HepG2 (cell line): Measurements from ENCODE around the gene PA2G4. TPM values are rescaled to one million over a fixed set of nuclear protein-coding genes. Genes with fewer than 3 reads are reported as not detected.
A peak's percentile ranks its signal among the peaks of the same experiment; 100 is the strongest.

Experiments used
- BHLHE40 ChIP-seq: IDR thresholded peaks from 2 replicates; pipeline ENCODE4 v1.6.1; 2011; ENCODE audit warnings: low read length, improper control_type of control experiment
- BRD4 ChIP-seq: sonication (generic); formaldehyde crosslinking; IDR thresholded peaks from 2 replicates; pipeline ENCODE4 v1.4.0; 2020; ENCODE audit warnings: missing genetic modification reagents
- CEBPB ChIP-seq: IDR thresholded peaks from 2 replicates; pipeline ENCODE4 v1.6.1; 2011; ENCODE audit warnings: low read depth, low read length, improper control_type of control experiment, borderline replicate concordance
- CHD2 ChIP-seq: IDR thresholded peaks from 2 replicates; pipeline ENCODE4 v1.6.1; 2011; ENCODE audit warnings: low read depth, low read length, improper control_type of control experiment
- CREB1 ChIP-seq, 2 experiments: fragments of 450-650 bp in 1 of 2; IDR thresholded peaks; 2 replicates each; pipeline ENCODE4 v1.6.1; 2016 to 2017; ENCODE audit warnings: control low read depth in 1 of 2, mild to moderate bottlenecking in 1 of 2, missing compliant biosample characterization in 1 of 2, missing genetic modification characterization in 1 of 2
- KAT2B ChIP-seq: fragments of 150-350 bp; IDR thresholded peaks from 2 replicates; pipeline ENCODE4 v1.6.1; 2014; ENCODE audit warnings: low read depth, low read length, borderline replicate concordance
- MYNN ChIP-seq: sonication (generic); formaldehyde crosslinking; IDR thresholded peaks from 2 replicates; pipeline ENCODE4 v1.4.0; 2020; ENCODE audit warnings: mild to moderate bottlenecking, low read depth, missing genetic modification reagents
- NFYC ChIP-seq: IDR thresholded peaks from 2 replicates; pipeline ENCODE4 v1.6.1; 2016; ENCODE audit warnings: missing genetic modification reagents, missing compliant biosample characterization
- RCOR2 ChIP-seq: IDR thresholded peaks from 2 replicates; pipeline ENCODE4 v1.6.1; 2016; ENCODE audit warnings: missing biosample characterization, missing genetic modification reagents
- SAP130 ChIP-seq: IDR thresholded peaks from 2 replicates; pipeline ENCODE4 v1.6.1; 2016; ENCODE audit warnings: low read depth
- SMC3 ChIP-seq: IDR thresholded peaks from 2 replicates; pipeline ENCODE4 v1.6.1; 2011; ENCODE audit warnings: low read length, improper control_type of control experiment
- ZNF317 ChIP-seq: sonication (generic); formaldehyde crosslinking; IDR thresholded peaks from 2 replicates; pipeline ENCODE4 v1.5.0; 2020; ENCODE audit warnings: mild to moderate bottlenecking, missing genetic modification reagents
- ZNF33A ChIP-seq: sonication (generic); formaldehyde crosslinking; IDR thresholded peaks from 2 replicates; pipeline ENCODE4 v1.5.1; 2020; ENCODE audit warnings: missing genetic modification reagents, mild to moderate bottlenecking, moderate library complexity, borderline replicate concordance
- ZNF34 ChIP-seq: sonication (generic); formaldehyde crosslinking; IDR thresholded peaks from 2 replicates; pipeline ENCODE4 v1.4.0; 2020; ENCODE audit warnings: mild to moderate bottlenecking, missing genetic modification reagents, borderline replicate concordance
- ZNF510 ChIP-seq: sonication (generic); formaldehyde crosslinking; IDR thresholded peaks from 2 replicates; pipeline ENCODE4 v1.4.0; 2020; ENCODE audit warnings: low read depth, mild to moderate bottlenecking, missing genetic modification reagents
- ZNF552 ChIP-seq: sonication (generic); formaldehyde crosslinking; IDR thresholded peaks from 2 replicates; pipeline ENCODE4 v1.9.0; 2022; ENCODE audit warnings: missing genetic modification reagents, mild to moderate bottlenecking, borderline replicate concordance
- polyA plus RNA-seq, 8 experiments: library from polyadenylated mRNA; depleted of rRNA in 3 of 8; stranded (reverse) in 7 of 8; unstranded in 1 of 8; fragments of >200 nt; fragmentation: Illumina TruSeq in 4 of 8; extraction: Trizol in 4 of 8; gene quantifications; 2 replicates each; pipeline versions ENCODE4 v1.2.1 to v1.2.3, GENCODE V29; 2011 to 2016; ENCODE audit warnings: low read depth in 4 of 8, missing spikeins in 1 of 8, mixed read lengths in 1 of 8; ENCODE audit not compliant: insufficient read depth in 1 of 8
- total RNA-seq, 5 experiments: library from RNA; depleted of rRNA; stranded (reverse); fragments of >200 nt; fragmentation: Illumina TruSeq; extraction: Trizol; gene quantifications; 2 replicates each; pipeline ENCODE4 v1.2.3, GENCODE V29; 2016; ENCODE audit warnings: low read depth in 1 of 5
- TF ChIP-seq, protein P1 (sequence below): sonication (generic); formaldehyde crosslinking; IDR thresholded peaks from 2 replicates; pipeline ENCODE4 v1.8.0; 2022; ENCODE audit warnings: missing genetic modification reagents, mild to moderate bottlenecking, borderline replicate concordance
- TF ChIP-seq, protein P2 (sequence below): sonication (generic); formaldehyde crosslinking; IDR thresholded peaks from 2 replicates; pipeline ENCODE4 v1.4.0; 2020; ENCODE audit warnings: missing genetic modification reagents
- TF ChIP-seq, protein P3 (sequence below): fragments of 450-650 bp; IDR thresholded peaks from 2 replicates; pipeline ENCODE4 v1.6.1; 2016
- TF ChIP-seq, protein P4 (sequence below): sonication (generic); formaldehyde crosslinking; IDR thresholded peaks from 2 replicates; pipeline ENCODE4 v1.4.0; 2020; ENCODE audit warnings: mild to moderate bottlenecking, missing genetic modification reagents, borderline replicate concordance
- TF ChIP-seq, protein P5 (sequence below): sonication (generic); formaldehyde crosslinking; IDR thresholded peaks from 2 replicates; pipeline ENCODE4 v1.8.1; 2023; ENCODE audit warnings: missing genetic modification reagents, inconsistent platforms, borderline replicate concordance

PA2G4 gene
- total and polyA plus RNA-seq, 2 of the 13 experiments (the other 11 are each of a cell fraction or from before 2014, with no cell fraction given), result 147 to 240 TPM

DNA sequence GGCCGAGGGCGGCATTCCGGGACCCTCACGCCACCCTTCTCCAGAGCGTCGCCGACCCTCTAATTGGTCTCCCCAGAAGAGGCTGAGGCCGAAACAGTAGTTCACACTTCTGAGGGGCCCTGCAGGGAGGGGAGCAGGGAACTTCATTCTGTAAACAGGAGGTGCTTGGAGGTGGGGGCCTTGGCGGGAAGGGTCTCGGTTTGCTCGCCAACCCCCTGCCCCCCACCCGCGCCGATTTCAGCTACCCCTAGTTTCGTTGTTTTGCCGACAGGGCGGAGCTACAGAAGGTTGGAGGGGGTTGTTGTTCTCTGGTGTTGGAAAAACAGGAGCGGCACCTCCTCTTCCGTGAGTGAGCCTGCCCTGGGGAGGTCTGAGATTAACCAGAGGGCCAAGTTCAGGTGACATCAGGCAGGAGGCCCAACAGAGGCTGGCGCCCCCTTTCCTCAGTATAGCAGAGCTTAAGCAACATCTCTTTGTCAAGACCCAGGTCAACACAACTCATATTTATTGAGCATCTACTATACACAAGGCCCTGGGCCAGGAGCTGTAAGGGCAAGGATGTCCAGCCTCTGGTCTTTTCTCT, 23.7 kb upstream of the PA2G4 start (continued):
- TF ChIP-seq BHLHE40 (no peak), ZNF34 (CRISPR knock-in tag) (no peak; the same call in 1 of the 2 replicates), SAP130 (CRISPR knock-in tag) (peak; percentile 86), KAT2B (no peak), CREB1 (IDR thresholded peaks at IDR 0.05) (peak; percentile 10; the same call in 1 of the 2 replicates), CREB1 (CRISPR knock-in tag; IDR thresholded peaks at IDR 0.05) (peak; percentile 56; the same call in 1 of the 2 replicates), BRD4 (no peak), CEBPB (peak; percentile 88; the same call in 1 of the 2 replicates), ZNF552 (no peak), RCOR2 (CRISPR knock-in tag) (peak; percentile 87), SMC3 (no peak), NFYC (CRISPR knock-in tag) (peak; percentile 23; the same call in 1 of the 2 replicates), ZNF33A (CRISPR knock-in tag) (no peak), CHD2 (no peak), ZNF317 (CRISPR knock-in tag) (no peak), ZNF510 (CRISPR knock-in tag) (no peak; the same call in 1 of the 2 replicates), MYNN (CRISPR knock-in tag) (no peak)
- TF ChIP-seq, protein P1, sequence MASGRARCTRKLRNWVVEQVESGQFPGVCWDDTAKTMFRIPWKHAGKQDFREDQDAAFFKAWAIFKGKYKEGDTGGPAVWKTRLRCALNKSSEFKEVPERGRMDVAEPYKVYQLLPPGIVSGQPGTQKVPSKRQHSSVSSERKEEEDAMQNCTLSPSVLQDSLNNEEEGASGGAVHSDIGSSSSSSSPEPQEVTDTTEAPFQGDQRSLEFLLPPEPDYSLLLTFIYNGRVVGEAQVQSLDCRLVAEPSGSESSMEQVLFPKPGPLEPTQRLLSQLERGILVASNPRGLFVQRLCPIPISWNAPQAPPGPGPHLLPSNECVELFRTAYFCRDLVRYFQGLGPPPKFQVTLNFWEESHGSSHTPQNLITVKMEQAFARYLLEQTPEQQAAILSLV (CRISPR knock-in tag), result no peak; the same call in 1 of the 2 replicates
- TF ChIP-seq, protein P2, sequence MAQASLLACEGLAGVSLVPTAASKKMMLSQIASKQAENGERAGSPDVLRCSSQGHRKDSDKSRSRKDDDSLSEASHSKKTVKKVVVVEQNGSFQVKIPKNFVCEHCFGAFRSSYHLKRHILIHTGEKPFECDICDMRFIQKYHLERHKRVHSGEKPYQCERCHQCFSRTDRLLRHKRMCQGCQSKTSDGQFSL, result no peak
- TF ChIP-seq, protein P3, sequence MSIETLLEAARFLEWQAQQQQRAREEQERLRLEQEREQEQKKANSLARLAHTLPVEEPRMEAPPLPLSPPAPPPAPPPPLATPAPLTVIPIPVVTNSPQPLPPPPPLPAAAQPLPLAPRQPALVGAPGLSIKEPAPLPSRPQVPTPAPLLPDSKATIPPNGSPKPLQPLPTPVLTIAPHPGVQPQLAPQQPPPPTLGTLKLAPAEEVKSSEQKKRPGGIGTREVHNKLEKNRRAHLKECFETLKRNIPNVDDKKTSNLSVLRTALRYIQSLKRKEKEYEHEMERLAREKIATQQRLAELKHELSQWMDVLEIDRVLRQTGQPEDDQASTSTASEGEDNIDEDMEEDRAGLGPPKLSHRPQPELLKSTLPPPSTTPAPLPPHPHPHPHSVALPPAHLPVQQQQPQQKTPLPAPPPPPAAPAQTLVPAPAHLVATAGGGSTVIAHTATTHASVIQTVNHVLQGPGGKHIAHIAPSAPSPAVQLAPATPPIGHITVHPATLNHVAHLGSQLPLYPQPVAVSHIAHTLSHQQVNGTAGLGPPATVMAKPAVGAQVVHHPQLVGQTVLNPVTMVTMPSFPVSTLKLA, result no peak
- TF ChIP-seq, protein P4, sequence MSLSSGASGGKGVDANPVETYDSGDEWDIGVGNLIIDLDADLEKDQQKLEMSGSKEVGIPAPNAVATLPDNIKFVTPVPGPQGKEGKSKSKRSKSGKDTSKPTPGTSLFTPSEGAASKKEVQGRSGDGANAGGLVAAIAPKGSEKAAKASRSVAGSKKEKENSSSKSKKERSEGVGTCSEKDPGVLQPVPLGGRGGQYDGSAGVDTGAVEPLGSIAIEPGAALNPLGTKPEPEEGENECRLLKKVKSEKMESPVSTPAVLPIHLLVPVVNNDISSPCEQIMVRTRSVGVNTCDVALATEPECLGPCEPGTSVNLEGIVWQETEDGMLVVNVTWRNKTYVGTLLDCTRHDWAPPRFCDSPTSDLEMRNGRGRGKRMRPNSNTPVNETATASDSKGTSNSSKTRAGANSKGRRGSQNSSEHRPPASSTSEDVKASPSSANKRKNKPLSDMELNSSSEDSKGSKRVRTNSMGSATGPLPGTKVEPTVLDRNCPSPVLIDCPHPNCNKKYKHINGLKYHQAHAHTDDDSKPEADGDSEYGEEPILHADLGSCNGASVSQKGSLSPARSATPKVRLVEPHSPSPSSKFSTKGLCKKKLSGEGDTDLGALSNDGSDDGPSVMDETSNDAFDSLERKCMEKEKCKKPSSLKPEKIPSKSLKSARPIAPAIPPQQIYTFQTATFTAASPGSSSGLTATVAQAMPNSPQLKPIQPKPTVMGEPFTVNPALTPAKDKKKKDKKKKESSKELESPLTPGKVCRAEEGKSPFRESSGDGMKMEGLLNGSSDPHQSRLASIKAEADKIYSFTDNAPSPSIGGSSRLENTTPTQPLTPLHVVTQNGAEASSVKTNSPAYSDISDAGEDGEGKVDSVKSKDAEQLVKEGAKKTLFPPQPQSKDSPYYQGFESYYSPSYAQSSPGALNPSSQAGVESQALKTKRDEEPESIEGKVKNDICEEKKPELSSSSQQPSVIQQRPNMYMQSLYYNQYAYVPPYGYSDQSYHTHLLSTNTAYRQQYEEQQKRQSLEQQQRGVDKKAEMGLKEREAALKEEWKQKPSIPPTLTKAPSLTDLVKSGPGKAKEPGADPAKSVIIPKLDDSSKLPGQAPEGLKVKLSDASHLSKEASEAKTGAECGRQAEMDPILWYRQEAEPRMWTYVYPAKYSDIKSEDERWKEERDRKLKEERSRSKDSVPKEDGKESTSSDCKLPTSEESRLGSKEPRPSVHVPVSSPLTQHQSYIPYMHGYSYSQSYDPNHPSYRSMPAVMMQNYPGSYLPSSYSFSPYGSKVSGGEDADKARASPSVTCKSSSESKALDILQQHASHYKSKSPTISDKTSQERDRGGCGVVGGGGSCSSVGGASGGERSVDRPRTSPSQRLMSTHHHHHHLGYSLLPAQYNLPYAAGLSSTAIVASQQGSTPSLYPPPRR (CRISPR knock-in tag), result peak; percentile 68
- TF ChIP-seq, protein P5, sequence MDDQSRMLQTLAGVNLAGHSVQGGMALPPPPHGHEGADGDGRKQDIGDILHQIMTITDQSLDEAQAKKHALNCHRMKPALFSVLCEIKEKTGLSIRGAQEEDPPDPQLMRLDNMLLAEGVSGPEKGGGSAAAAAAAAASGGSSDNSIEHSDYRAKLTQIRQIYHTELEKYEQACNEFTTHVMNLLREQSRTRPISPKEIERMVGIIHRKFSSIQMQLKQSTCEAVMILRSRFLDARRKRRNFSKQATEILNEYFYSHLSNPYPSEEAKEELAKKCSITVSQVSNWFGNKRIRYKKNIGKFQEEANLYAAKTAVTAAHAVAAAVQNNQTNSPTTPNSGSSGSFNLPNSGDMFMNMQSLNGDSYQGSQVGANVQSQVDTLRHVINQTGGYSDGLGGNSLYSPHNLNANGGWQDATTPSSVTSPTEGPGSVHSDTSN (CRISPR knock-in tag), result no peak
